CD4-positive, alpha-beta memory T cell (primary cell): ENCODE measurements around the gene UPK3A. TPM values are rescaled to one million over a fixed set of nuclear protein-coding genes. Genes with fewer than 3 reads are reported as not detected.
"Not testable (repeated sequence)": the region's sequence is repeated elsewhere in the genome, so short reads cannot be mapped to it uniquely, and the experiment has no call there.

Source experiments
- CTCF ChIA-PET: fragments of 350-600 bp; sonication (Branson Sonifier 250); formaldehyde crosslinking; loops from one replicate; lab custom pipeline; 2021; ENCODE audit warnings: inconsistent platforms; ENCODE audit not compliant: partially characterized antibody; lab: Charles Lee
- POLR2A ChIA-PET: fragments of 350-600 bp; sonication (Branson Sonifier 250); formaldehyde crosslinking; loops from one replicate; lab custom pipeline; 2021; ENCODE audit not compliant: partially characterized antibody; lab: Charles Lee
- DNase-seq, 5 donors: peaks; one replicate each; pipeline versions ENCODE4 v3.0.0 to v3.0.0-alpha.2; 2020 to 2022; ENCODE audit warnings: mixed read lengths in 1 of 5
- H3K27ac ChIP-seq: one replicate; pipeline ENCODE4 v1.7.0; 2013; ENCODE audit warnings: low read depth, low read length
- H3K27me3 ChIP-seq: 2 replicates; pipeline ENCODE4 v1.7.0; 2013; ENCODE audit warnings: mild to moderate bottlenecking, low read length, moderate library complexity; ENCODE audit not compliant: insufficient read depth
- H3K36me3 ChIP-seq: 2 replicates; pipeline ENCODE4 v1.7.0; 2013; ENCODE audit warnings: mild to moderate bottlenecking, low read length, moderate library complexity; ENCODE audit not compliant: insufficient read depth
- H3K4me1 ChIP-seq: 2 replicates; pipeline ENCODE4 v1.7.0; 2013; ENCODE audit warnings: mild to moderate bottlenecking, low read length, moderate library complexity; ENCODE audit not compliant: insufficient read depth
- H3K4me3 ChIP-seq, 2 donors: one replicate each; pipeline ENCODE4 v1.7.0; 2013; ENCODE audit warnings: low read length in 2 of 2, mild to moderate bottlenecking in 1 of 2
- H3K9me3 ChIP-seq, 2 donors: one replicate each; pipeline ENCODE4 v1.7.0; 2013; ENCODE audit warnings: low read length in 2 of 2, control low read depth in 1 of 2; ENCODE audit not compliant: control insufficient read depth in 1 of 2
- H3K27ac Mint-ChIP-seq, 7 donors: one replicate each; pipeline ENCODE4 v1.8.0; 2020 to 2021; ENCODE audit warnings: mixed read lengths in 7 of 7, mild to moderate bottlenecking in 6 of 7, inconsistent platforms in 3 of 7, moderate library complexity in 3 of 7
- H3K27me3 Mint-ChIP-seq, 2 donors: one replicate each; pipeline ENCODE4 v1.8.0; 2020 to 2021; ENCODE audit warnings: mixed read lengths in 2 of 2
- H3K36me3 Mint-ChIP-seq, 2 donors: one replicate each; pipeline ENCODE4 v1.8.0; 2020 to 2021; ENCODE audit warnings: mixed read lengths in 2 of 2, inconsistent platforms in 1 of 2, mild to moderate bottlenecking in 1 of 2
- H3K4me1 Mint-ChIP-seq, 4 donors: one replicate each; pipeline ENCODE4 v1.8.0; 2020 to 2021; ENCODE audit warnings: mixed read lengths in 4 of 4, mild to moderate bottlenecking in 1 of 4
- H3K4me3 Mint-ChIP-seq, 8 donors: one replicate each; pipeline ENCODE4 v1.8.0; 2020 to 2021; ENCODE audit warnings: mixed read lengths in 8 of 8, mild to moderate bottlenecking in 7 of 8, moderate library complexity in 6 of 8, inconsistent platforms in 3 of 8
- H3K9me3 Mint-ChIP-seq, 8 donors: one replicate each; pipeline ENCODE4 v1.8.0; 2020 to 2021; ENCODE audit warnings: mixed read lengths in 8 of 8, mild to moderate bottlenecking in 5 of 8, inconsistent platforms in 3 of 8, moderate library complexity in 1 of 8
- intact Hi-C: fragments of 100-400 bp; cut with micrococcal nuclease; formaldehyde crosslinking; loops from one replicate; pipeline ENCODE4 v1.15.1; 2023
- polyA plus RNA-seq, 2 donors: library from polyadenylated mRNA; unstranded; fragments of 300-500 nt; fragmentation: Illumina TruSeq; gene quantifications; one replicate each; pipeline ENCODE4 v1.2.3, GENCODE V29; 2021
- total RNA-seq, 2 experiments: library from RNA; stranded (reverse); gene quantifications; one replicate each; pipeline ENCODE4 v1.2.3, GENCODE V29; 2021

UPK3A gene
- total and polyA plus RNA-seq, 4 experiments from 2014 or later = not detected

- Mint-ChIP-seq H3K4me1 (peaks cover 0 to under 1% (median 0%) of the 10 kb centered on the region in 4 donors), H3K4me3 (no peak overlapping the region), H3K36me3 (no peaks in the 10 kb centered on the region), H3K9me3 (no peaks in the 10 kb centered on the region), H3K27me3 (peaks cover 0 to 2% of the 10 kb centered on the region in 2 donors), H3K27ac (no peak overlapping the region)
- H3K27me3 ChIP-seq = no peaks in the 10 kb centered on the region
- H3K4me1 ChIP-seq = no peaks in the 10 kb centered on the region
- no peaks in the 10 kb centered on the region for H3K36me3 ChIP-seq
- H3K9me3 ChIP-seq = no peaks in the 10 kb centered on the region
- no peak for DNase-seq
- H3K27ac ChIP-seq = no peak overlapping the region
- ChIA-PET POLR2A (no interaction called here), CTCF (no interaction called here)
- no peak overlapping the region for H3K4me3 ChIP-seq
- intact Hi-C loops = no loop called here
These were observed 5.7 kb downstream of the UPK3A start for GRCh38 chr22:45290410-45290936.

GRCh38 chr22:45291061-45291930 lies 6.5 kb downstream of the UPK3A start:
- Histone ChIP-seq H3K27ac (no peak overlapping the region), H3K4me3 (no peak overlapping the region), H3K27me3 (no peaks in the 10 kb centered on the region), H3K9me3 (no peaks in the 10 kb centered on the region), H3K36me3 (no peaks in the 10 kb centered on the region), H3K4me1 (peaks cover 8% of the 10 kb centered on the region)
- CTCF ChIA-PET = no interaction called here
- no peaks in the 10 kb centered on the region for H3K9me3 Mint-ChIP-seq
- intact Hi-C loops = no loop called here
- H3K36me3 Mint-ChIP-seq = no peaks in the 10 kb centered on the region
- H3K4me3 Mint-ChIP-seq = no peak overlapping the region
- no peak overlapping the region for H3K27ac Mint-ChIP-seq
- no peaks in the 10 kb centered on the region for H3K27me3 Mint-ChIP-seq
- no peak for DNase-seq
- peaks cover 1 to 9% (median 4%) of the 10 kb centered on the region in 4 donors for H3K4me1 Mint-ChIP-seq
- POLR2A ChIA-PET = no interaction called here

GRCh38 chr22:45291931-45292290 lies 7.2 kb downstream of the UPK3A start:
- Mint-ChIP-seq H3K27ac (no peak overlapping the region), H3K9me3 (no peaks in the 10 kb centered on the region), H3K27me3 (no peaks in the 10 kb centered on the region), H3K36me3 (no peaks in the 10 kb centered on the region), H3K4me3 (no peak overlapping the region), H3K4me1 (peaks cover 7 to 15% (median 10%) of the 10 kb centered on the region in 4 donors)
- H3K27ac ChIP-seq = no peak overlapping the region
- peaks cover 14% of the 10 kb centered on the region for H3K4me1 ChIP-seq
- intact Hi-C loops = no loop called here
- POLR2A ChIA-PET = no interaction called here
- CTCF ChIA-PET = no interaction called here
- no peaks in the 10 kb centered on the region for H3K27me3 ChIP-seq
- no peak overlapping the region for H3K4me3 ChIP-seq
- no peaks in the 10 kb centered on the region for H3K36me3 ChIP-seq
- no peak for DNase-seq
- no peaks in the 10 kb centered on the region for H3K9me3 ChIP-seq

GRCh38 chr22:45292731-45293442 lies 8.1 kb downstream of the UPK3A start:
- H3K27ac ChIP-seq = no peak overlapping the region
- H3K4me3 Mint-ChIP-seq = no peak overlapping the region
- H3K36me3 ChIP-seq = no peaks in the 10 kb centered on the region
- CTCF ChIA-PET = no interaction called here
- peaks cover 10 to 25% (median 12%) of the 10 kb centered on the region in 4 donors for H3K4me1 Mint-ChIP-seq
- H3K27ac Mint-ChIP-seq = peak overlapping the region in 3 of 7 donors; percentile 29 to 56 (median 48)
- no peak overlapping the region for H3K4me3 ChIP-seq
- H3K9me3 Mint-ChIP-seq = no peaks in the 10 kb centered on the region
- no peaks in the 10 kb centered on the region for H3K27me3 ChIP-seq
- no peak for DNase-seq
- intact Hi-C loops = no loop called here
- H3K9me3 ChIP-seq = no peaks in the 10 kb centered on the region
- POLR2A ChIA-PET = no interaction called here
- H3K27me3 Mint-ChIP-seq = no peaks in the 10 kb centered on the region
- H3K36me3 Mint-ChIP-seq = no peaks in the 10 kb centered on the region
- H3K4me1 ChIP-seq = peaks cover 21% of the 10 kb centered on the region

GRCh38 chr22:45294030-45294429 lies 9.3 kb downstream of the UPK3A start:
- Histone ChIP-seq H3K36me3 (no peaks in the 10 kb centered on the region), H3K27me3 (no peaks in the 10 kb centered on the region), H3K4me3 (no peak overlapping the region), H3K9me3 (no peaks in the 10 kb centered on the region), H3K27ac (no peak overlapping the region), H3K4me1 (peaks cover 21% of the 10 kb centered on the region)
- CTCF ChIA-PET = no interaction called here
- H3K4me3 Mint-ChIP-seq = no peak overlapping the region
- DNase-seq = no peak
- intact Hi-C loops = no loop called here
- no peaks in the 10 kb centered on the region for H3K9me3 Mint-ChIP-seq
- peak overlapping the region in 3 of 7 donors; percentile 27 to 87 (median 47) for H3K27ac Mint-ChIP-seq
- H3K4me1 Mint-ChIP-seq = peaks cover 10 to 25% (median 12%) of the 10 kb centered on the region in 4 donors
- H3K27me3 Mint-ChIP-seq = no peaks in the 10 kb centered on the region
- H3K36me3 Mint-ChIP-seq = no peaks in the 10 kb centered on the region
- POLR2A ChIA-PET = no interaction called here

GRCh38 chr22:45295004-45295403 lies 10.3 kb downstream of the UPK3A start:
- H3K4me3 Mint-ChIP-seq, H3K4me3 ChIP-seq, H3K27me3 ChIP-seq, H3K27me3 Mint-ChIP-seq, intact Hi-C loops, H3K9me3 ChIP-seq, H3K36me3 Mint-ChIP-seq, H3K27ac ChIP-seq, H3K9me3 Mint-ChIP-seq, DNase-seq, H3K36me3 ChIP-seq: not testable (repeated sequence)
- peak overlapping the region in 2 of 7 donors; percentile 55 to 74 for H3K27ac Mint-ChIP-seq
- CTCF ChIA-PET = interaction anchor here (0.6 kb wide), 1 partner anchor 24 kb away, joined by 3 read pairs; no protein-coding TSS in a partner anchor
- H3K4me1 Mint-ChIP-seq = peaks cover 10 to 25% (median 12%) of the 10 kb centered on the region in 4 donors
- POLR2A ChIA-PET = interaction anchor here (4.1 to 4.5 kb wide), 2 partner anchors 15 to 22 kb away, joined by 27 to 30 read pairs; partner anchors contain the start of gene FAM118A
- peaks cover 21% of the 10 kb centered on the region for H3K4me1 ChIP-seq

- Histone ChIP-seq H3K4me3 (no peak overlapping the region), H3K36me3 (no peaks in the 10 kb centered on the region), H3K9me3 (no peaks in the 10 kb centered on the region), H3K27me3 (no peaks in the 10 kb centered on the region), H3K4me1 (peaks cover 21% of the 10 kb centered on the region), H3K27ac (no peak overlapping the region)
- ChIA-PET POLR2A (interaction anchor here (4.1 to 4.5 kb wide), 2 partner anchors 14 to 22 kb away, joined by 27 to 30 read pairs; partner anchors contain the start of gene FAM118A), CTCF (interaction anchor here (0.9 kb wide), 1 partner anchor 23 kb away, joined by 5 read pairs; no protein-coding TSS in a partner anchor)
- Mint-ChIP-seq H3K9me3 (no peaks in the 10 kb centered on the region), H3K27ac (peak overlapping the region in 4 of 7 donors; percentile 42 to 89 (median 78)), H3K27me3 (no peaks in the 10 kb centered on the region), H3K4me3 (peak overlapping the region in 1 of 8 donors; percentile 5), H3K4me1 (peaks cover 10 to 25% (median 12%) of the 10 kb centered on the region in 4 donors), H3K36me3 (no peaks in the 10 kb centered on the region)
- DNase-seq = no peak
- intact Hi-C loops = no loop called here
These were observed 10.7 kb downstream of the UPK3A start for GRCh38 chr22:45295492-45295891.
